ENCODE measurements around the gene NRG4. TPM values are rescaled to one million over a fixed set of nuclear protein-coding genes. Genes with fewer than 3 reads are reported as not detected.
"Not testable (repeated sequence)": the region's sequence is repeated elsewhere in the genome, so short reads cannot be mapped to it uniquely, and the experiment has no call there.

The NRG4 gene
- polyA plus RNA-seq, 3 donors, result 5.9 to 9.4 (median 7.1) TPM

DNA sequence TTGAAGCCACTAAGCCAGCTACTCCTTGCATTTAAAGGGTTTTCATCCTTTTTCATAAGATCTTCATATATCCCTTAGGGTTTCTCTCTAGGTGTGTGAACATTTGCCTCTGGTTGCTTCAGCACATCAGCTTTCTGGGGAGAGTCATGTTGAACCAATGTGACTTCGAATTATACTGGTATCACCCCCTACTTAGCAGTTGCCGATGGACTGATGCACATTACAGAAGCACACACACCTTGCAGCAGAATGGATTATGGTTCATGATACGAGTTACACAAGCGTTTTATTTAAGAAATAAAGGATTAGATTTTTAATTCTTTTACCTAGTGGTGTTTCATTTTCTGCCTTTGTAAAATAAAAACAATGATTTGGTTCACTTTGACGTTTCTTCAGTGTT is 69.0 kb downstream of the NRG4 start:
- DNase-seq (ENCODE audit: extremely low read depth in 1 of 11, low read depth in 9 of 11, low spot score in 4 of 11), result no peak

DNA sequence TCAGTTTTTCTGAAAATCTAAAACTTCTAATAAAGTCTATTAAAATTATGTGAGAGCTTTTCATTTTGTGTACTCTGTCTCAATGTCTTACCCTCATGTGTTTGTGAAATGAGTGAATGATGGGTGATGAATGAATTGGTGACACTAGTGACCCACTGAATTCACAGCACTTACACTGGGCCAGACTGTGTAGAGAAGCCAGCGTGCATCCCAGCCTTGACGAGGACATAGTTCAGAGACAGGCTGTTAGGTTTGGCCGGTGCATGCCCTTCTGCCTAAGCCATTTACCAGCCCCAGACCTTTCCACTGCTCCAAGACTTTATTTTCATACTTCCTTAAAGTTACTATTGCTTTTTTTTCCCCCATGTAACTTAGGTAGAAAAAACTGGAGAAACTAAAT is 69.8 kb downstream of the NRG4 start:
- DNase-seq (ENCODE audit: extremely low read depth in 1 of 11, low read depth in 9 of 11, low spot score in 4 of 11), result no peak

DNA sequence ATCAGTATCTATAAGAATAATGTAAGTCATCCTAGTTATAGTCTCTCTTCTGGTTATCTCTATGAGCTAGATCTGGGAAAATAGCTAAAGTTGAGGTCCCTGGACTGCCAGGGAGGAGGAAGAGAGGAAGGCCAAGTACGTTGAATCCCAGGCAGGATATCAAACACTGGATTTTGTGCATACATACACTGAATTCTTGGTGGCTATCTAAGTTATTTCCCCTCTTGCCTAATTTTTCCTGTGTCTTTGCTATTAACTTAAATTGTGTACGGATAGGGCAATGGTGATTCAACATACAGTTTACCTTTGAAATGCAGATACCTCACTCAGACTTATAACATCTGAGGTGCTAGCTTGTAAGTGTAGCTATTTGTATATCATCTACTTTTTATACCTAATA is 81.4 kb downstream of the NRG4 start:
- no peak for DNase-seq (ENCODE audit: extremely low read depth in 1 of 11, low read depth in 9 of 11, low spot score in 4 of 11)

DNA sequence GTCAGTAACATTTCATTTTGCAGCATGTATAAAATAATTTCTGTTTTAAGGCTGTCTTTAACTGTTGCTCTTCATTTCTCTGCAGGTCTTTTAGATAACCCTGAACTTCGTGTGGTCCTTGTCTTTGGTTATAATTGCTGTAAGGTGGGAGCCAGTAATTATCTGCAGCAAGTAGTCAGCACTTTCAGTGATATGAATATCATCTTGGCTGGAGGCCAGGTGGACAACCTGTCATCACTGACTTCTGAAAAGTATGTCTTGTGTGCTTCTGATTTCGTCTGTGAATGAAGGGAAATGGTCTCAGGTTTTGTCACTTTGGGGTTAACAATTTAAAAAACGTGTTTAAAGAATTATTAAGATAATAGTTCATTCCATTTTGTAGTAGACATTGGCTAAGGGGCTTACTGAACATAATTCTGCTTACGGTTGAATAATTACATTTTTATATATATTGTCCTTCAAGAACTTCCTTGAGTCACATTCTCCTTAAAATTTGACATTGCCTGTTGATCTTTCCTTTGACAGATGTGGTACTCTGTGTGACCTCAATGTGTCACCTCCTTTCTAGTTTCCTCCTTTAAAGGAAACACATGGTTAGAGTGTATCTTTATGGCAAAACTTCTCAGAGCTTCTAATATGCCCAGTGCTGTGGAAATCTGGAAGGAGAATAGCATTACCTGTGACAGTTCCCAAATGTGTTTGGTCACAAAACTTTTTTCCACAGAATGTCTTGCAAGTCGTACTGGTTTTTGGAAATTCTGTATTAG is 82.2 kb downstream of the NRG4 start:
- DNase-seq (ENCODE audit: extremely low read depth in 1 of 11, low read depth in 9 of 11, low spot score in 4 of 11), result no peak

DNA sequence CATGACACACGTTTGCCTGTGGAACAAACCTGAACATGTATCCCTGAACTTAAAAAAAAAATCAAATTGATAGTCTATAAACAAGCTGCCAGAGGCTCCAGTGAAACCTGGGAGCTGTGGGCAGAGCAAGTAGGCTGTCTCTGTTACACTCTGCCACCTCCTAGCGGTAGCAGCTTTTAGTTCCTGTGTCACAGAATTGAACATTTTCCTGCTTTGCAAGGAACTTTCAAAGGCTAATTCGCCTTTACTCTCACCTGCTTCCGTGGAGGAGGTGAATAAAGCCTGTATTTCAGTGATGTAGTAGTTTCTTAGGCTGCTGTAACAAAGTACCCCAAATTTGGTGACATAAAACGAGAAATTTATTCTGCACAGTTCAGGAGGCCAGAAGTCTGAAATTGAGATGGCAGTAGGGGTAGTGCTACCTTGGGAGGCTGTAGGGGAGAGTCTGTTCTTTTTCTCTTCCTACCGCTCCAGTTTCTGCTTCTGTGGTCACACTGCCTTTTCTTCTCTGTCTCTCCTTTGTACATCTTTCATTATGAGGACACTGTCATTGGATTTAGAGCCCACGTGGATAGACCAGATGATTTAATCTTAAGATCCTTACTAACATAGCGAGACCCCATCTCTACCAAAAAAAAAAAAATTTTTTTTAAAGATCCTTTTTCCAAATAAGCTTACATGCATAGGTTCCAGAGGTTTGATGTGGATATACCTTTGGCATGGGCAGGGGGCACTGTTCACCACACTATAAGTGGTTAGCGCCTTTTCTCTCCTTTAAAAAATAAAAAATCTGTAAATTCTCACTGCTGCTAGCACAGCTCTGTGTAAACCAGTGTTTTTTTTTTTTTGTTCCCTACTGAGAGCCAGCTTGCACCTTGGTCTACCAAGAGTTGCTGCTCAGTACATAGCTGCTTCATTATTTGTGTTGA is 83.3 kb downstream of the NRG4 start:
- peak in 9 of 11 donors; percentile 17 to 40 (median 29) for DNase-seq (ENCODE audit: extremely low read depth in 1 of 11, low read depth in 9 of 11, low spot score in 4 of 11)

DNA sequence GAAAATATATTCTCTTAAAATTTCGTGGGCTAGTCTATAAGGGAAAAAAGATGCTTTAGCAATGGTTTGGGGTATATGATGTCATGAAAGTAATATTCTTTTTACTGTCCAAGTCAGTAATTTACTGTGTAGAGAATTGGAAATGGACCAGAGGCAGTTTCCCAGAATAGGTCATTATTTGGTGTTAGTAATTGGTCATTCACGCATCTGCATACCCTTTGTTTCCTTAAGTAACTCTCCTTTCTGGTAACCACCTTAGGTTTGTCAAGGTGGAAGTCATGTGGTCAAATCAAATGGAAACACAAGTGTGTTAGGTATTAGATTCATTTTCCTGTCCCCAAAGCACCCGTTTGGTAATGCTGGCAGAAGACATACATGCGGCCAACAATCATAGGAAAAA is 84.6 kb downstream of the NRG4 start:
- DNase-seq (ENCODE audit: extremely low read depth in 1 of 11, low read depth in 9 of 11, low spot score in 4 of 11), result no peak

DNA sequence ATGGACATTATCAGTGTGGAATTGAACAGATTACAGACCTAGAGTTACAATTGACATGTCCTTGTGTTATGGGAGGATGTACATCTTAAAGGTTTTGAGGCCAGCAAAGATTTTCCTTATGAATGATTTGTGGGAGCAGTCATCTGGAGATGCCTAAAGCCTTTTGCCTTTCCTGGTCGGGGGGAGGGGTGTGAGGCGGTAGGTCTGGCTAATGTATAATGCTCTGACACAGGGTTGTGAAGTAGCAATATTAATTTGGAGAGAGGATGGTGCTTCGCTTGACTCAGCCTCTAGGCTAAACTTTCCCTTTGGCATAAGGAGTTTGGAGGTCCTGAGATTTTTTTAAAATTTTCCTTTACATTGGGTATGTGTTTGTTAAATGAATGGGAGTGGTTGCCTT is 85.3 kb downstream of the NRG4 start:
- DNase-seq (ENCODE audit: extremely low read depth in 1 of 11, low read depth in 9 of 11, low spot score in 4 of 11), result no peak

DNA sequence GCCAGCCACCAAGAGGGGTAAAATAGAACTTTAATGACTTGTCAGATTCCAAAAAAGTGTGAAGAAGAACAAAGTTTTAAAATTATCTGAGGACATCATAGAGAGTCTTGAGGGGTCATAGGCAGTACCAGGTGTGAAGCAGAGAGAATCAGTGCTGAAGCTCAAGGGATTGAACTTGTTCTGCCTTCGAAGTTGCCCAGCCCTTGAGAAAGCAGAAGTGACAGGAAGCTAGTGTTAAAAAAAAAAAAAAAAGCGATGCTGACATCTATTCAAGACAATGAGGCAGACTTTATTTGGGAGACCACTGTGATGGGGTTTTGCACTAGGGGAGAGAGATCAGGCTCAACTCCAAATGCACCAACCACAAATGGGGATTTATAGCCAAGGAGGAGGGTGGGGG is 86.8 kb downstream of the NRG4 start:
- no peak for DNase-seq (ENCODE audit: extremely low read depth in 1 of 11, low read depth in 9 of 11, low spot score in 4 of 11)

DNA sequence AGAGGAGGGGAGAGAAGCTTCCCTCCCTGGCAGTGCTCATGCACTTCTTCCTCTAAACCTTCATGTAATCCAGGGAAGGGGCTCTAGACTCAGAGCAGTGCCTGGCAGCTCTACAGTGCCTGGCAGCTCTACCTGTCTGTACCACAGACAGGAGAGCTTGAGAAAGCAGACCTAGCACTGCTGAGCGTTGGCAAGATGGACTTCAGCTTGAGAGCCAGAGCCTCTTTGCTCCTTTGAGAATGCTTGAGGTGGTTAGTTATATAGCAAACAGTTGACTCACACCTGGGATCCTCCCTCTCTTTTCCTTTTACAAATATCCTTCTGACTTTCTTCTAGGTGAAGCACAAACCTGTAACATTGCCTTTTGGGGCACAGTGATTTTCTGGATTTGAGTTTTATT is 87.6 kb downstream of the NRG4 start:
- no peak for DNase-seq (ENCODE audit: extremely low read depth in 1 of 11, low read depth in 9 of 11, low spot score in 4 of 11)

DNA sequence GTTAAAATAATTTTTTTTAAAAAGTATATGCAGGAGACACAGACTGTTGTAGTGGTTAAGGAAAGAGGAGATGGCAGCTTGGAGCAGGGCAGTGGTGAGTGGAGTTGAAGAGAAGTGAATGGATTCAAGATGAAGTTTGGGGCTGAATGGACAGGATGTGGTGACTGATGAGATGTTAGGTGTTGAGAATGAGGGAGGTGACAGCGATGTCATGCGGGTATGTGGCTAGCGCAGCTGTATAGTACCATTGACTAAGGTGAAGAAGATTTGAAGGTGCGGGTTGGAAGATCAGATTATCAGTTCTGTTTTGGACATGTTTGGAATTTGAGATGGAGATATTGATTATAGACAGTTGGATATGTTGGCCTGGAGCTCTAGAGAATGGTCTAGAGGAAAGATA is 88.5 kb downstream of the NRG4 start:
- no peak for DNase-seq (ENCODE audit: extremely low read depth in 1 of 11, low read depth in 9 of 11, low spot score in 4 of 11)

DNA sequence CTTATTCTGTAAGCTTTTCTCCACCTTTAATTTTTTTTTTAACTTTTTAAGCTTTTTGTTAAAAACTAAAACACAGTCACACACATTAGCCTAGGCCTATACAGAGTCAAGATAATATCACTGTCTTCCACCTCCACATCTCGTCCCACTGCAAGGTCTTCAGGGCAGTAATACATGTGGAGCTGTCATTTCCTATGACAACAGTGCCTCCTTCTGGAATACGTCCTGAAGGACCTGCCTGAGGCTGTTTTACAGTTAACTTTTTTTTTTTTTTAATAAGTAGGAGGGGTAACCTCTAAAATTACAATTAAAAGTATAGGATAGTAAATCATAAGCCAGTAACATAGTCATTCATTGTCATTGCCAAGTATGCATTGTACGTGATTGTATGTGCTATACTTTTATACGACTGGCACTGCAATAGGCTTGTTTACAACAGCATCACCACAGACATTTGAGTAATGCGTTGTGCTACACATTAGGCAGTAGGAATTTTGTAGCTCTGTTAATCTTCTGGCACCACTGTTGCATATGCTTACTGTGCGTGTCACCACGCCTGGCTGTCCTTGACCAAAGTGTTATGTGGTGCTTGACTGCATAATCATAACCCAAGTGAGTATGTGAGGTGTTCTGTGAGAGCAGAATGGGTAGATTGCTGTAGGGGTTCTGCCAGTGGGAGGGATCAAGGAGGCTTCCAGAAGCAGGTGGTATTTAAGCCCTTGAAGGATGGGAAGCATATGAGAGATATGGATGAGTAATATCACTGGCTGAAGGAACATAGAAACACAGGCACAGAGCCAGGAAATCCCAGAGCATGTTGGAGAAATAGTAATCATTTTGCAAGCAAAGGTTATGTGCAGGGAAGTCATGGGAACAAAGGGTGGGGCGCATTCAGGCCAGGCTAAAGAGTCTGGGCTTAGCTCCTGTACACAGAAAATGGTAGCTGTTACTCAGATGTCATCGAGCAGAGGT is 90.2 kb downstream of the NRG4 start:
- peak in 3 of 11 donors; percentile 12 to 29 (median 22) for DNase-seq (ENCODE audit: extremely low read depth in 1 of 11, low read depth in 9 of 11, low spot score in 4 of 11)

DNA sequence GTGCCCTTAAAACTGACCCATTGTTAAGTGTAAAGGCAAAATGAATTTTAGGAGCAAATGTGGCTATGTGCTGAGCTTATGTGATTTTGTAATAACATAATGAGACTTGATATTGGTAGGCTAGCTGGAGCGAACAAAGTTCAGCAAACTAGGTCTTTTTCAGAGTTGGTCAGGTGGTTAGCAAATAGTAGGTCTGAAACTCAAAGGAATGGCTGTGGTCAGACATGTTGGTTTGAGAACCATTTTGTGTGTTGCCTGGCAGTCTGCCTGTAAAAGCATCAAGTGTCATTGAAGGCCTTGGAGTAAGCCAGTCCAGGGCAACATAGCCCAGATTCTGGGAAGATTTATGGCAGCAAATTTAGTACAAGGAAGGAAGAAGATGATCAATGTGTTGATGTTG is 92.1 kb downstream of the NRG4 start:
- DNase-seq (ENCODE audit: extremely low read depth in 1 of 11, low read depth in 9 of 11, low spot score in 4 of 11), result no peak

DNA sequence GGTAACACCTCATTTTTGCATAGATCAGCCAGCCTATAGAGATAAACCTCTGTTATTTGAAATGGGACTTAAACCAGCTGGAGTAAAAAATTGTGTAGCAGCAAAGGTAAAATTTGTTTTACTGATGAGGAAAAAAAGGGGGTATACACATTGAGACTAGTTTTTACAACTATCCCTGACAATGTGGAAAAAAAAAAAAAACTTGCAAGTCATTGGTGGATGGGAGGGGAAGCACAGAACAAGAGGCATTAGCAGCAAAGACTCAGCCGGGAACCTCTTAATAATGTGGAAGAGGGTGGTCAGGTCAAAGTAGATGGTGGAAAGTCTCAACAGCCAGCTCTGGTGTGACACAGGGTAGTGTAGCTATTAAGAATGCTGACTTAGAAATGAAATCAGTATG is 94.1 kb downstream of the NRG4 start:
- no peak for DNase-seq (ENCODE audit: extremely low read depth in 1 of 11, low read depth in 9 of 11, low spot score in 4 of 11)

DNA sequence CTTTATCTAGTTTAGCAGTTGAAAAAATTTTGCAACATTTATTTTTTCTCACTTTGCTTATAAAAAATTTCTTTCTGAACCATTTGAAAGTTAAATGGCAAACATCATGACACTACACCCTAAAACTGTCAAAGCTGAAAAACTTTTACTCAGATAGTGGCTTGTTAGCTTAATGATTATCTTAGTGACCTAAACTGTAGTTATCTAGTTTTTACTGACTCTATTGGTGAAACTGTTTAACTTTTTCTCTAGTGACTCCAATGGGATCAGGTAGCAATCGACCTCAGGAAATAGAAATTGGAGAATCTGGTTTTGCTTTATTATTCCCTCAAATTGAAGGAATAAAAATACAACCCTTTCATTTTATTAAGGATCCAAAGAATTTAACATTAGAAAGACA is 95.2 kb downstream of the NRG4 start:
- no peak for DNase-seq (ENCODE audit: extremely low read depth in 1 of 11, low read depth in 9 of 11, low spot score in 4 of 11)

DNA sequence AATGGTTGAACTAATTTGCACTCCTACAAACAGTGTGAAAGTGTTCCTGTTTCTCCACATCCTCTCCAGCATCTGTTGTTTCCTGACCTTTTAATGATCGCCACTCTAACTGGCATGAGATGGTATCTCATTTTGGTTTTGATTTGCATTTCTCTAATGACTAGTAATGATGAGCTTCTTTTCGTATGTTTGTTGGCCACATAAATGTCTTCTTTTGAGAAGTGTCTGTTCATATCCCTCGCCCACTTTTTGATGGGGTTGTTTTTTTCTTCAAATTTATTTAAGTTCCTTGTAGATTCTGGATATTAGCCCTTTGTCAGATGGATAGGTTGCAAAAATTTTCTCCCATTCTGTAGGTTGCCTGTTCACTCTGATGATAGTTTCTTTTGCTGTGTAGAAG is 101.9 kb downstream of the NRG4 start:
- not testable (repeated sequence) for DNase-seq (ENCODE audit: extremely low read depth in 1 of 11, low read depth in 9 of 11, low spot score in 4 of 11)

DNA sequence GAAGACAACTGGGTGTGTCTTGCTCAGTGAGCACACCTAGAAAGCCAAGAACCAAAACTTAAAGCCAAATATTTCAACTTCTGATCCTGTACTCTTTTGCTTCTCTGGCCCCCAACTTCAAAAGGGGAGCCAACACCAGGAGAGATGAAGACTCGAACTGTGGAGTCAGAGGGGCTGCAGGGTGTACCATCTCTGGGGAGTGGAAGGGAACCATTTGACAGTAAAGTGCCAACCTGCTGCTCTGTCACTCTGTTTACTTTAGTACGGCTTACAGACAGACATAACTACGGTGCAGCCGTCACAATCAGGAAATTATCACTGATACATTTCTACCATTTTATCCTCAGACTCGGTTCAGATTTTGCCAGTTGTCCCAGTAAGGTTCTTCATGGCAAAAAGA is 107.0 kb downstream of the NRG4 start:
- DNase-seq (ENCODE audit: extremely low read depth in 1 of 11, low read depth in 9 of 11, low spot score in 4 of 11), result no peak

DNA sequence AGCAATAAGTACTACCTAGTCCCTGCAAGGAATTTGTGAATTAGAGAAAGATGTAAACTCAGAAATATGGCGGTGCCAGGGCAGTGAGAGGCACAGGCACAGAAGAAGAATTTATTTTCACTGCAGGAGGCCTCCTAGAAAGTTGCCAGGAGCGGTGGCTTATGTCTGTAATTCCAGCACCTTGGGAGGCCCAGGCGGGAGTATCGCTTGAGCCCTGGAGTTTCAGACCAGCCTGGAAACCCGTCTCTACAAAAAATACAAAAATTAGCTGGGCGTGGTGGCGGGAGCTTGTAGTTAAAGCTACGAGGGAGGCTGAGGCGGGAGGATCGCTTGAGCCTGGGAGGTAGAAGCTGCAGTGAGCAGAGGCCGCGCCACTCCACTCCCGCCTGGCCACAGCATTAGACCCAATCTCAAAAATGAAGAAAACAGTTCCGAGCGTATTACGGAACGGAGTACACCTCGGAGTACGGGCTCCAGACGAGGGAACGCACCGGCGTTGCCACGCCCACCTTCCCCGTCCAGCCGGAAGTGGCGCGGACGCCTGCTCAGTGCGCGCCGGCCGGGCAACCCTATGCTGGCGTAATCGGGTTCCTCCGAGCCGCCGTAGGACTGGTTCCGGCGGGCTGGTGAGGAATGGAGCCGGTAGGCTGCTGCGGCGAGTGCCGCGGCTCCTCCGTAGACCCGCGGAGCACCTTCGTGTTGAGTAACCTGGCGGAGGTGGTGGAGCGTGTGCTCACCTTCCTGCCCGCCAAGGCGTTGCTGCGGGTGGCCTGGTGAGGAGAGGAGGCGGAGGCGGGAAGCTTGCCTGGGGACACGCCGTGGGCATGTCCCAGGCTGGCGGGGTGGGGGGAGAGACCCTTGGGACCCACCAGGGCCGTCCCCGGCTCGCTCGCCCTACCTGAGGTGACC is 108.6 kb downstream of the NRG4 start, which contains the start of gene FBXO22:
Gene FBXO22 (plus strand): TSS at position 548 of the 909 bp plus-strand sequence. CDS start 86 bp downstream, at position 634.
- peak; percentile 81 to 90 (median 87) for DNase-seq (ENCODE audit: extremely low read depth in 1 of 11, low read depth in 9 of 11, low spot score in 4 of 11)

DNA sequence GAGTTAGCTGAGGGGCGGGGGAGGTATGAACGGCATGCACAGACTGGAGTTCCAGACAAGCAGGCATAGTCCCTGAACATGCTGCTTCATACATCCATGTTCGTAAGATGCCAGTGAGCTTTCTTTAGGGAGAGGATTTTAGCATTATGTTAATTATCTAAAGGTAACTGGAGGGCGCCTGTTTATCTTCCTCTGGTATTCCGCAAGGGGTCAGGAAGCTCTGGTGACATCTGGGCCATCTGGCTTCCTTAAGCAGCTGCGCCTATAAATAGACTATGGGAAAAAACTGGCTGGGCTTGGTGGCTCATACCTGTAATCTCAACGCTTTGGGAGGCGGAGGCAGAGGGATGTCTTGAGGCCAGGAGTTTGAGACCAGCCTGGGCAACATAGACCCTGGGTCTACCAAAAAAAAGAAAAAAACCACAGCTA is 110.1 kb downstream of the NRG4 start:
- DNase-seq (ENCODE audit: extremely low read depth in 1 of 11, low read depth in 9 of 11, low spot score in 4 of 11), result peak in 2 of 11 donors; percentile 10 to 21

Measured in renal cortex interstitium (tissue), 11 donors.